Stimulated activated CD4-positive, alpha-beta T cell treated with anti-CD3 and anti-CD28 coated beads, Interleukin-12 subunit alpha, Interleukin-12 subunit beta, amount 100 ng/mL, for 4 hours (primary cell): ENCODE data around the gene KIF25.
"Not testable (repeated sequence)": the region's sequence is repeated elsewhere in the genome, so short reads cannot be mapped to it uniquely, and the experiment has no call there.

Source experiments
- DNase-seq: peaks from one replicate; pipeline ENCODE4 v3.0.0-alpha.2; 2020

KIF25 gene

GRCh38 chr6:167996424-167997199 is 859 bp upstream of the KIF25 start:
- no peak for DNase-seq

- DNase-seq: no peak
Measured at GRCh38 chr6:167998215-167998614, 744 bp downstream of the KIF25 start.

DNA sequence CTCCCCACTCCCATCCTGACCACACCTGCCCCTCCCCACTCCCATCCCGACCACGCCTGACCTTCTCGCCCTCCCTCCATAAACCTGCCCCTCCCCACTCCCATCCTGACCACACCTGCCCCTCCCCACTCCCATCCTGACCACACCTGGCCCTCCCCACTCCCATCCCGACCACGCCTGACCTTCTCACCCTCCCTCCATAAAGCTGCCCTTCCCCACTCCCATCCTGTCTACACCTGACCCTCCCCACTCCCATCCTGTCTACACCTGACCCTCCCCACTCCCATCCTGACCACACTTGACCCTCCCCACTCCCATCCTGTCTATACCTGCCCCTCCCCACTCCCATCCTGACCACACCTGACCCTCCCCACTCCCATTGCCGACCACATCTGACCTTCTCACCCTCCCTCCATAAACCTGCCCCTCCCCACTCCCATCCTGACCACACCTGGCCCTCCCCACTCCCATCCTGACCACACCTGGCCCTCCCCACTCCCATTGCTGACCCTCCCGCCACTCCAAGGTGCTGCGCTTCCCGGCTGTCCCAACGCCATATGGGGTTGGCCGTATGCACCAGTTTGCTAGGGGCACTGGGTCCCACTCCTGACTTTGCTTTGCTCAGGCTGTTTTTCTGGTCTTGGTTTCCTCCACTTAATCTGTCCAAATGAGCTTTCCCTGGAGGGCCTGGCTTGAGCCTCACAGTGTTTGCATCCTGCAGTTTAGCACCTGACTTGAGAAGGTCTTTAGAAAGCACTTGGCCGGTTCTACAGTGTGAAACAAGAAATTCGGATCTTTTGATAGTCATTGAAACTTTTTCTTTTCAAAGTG is 2.9 kb downstream of the KIF25 start:
- no peak for DNase-seq

DNA sequence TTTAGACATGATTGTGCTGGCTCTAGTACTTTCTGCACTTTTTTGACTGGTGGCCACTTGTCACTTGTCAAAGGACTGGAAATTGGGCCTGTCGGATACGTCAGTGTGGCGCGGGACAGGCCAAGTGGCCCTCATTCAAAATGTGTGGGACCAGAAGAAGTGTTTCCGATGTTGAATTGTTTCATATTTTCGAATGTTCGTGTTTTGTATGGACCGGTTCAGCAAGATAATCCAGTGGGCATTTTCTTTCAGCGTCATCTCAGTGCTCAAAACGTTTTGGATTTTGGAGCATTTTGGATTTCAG is 3.5 kb downstream of the KIF25 start:
- no peak for DNase-seq

GRCh38 chr6:168001514-168001913 is 4.0 kb downstream of the KIF25 start:
- not testable (repeated sequence) for DNase-seq

DNA sequence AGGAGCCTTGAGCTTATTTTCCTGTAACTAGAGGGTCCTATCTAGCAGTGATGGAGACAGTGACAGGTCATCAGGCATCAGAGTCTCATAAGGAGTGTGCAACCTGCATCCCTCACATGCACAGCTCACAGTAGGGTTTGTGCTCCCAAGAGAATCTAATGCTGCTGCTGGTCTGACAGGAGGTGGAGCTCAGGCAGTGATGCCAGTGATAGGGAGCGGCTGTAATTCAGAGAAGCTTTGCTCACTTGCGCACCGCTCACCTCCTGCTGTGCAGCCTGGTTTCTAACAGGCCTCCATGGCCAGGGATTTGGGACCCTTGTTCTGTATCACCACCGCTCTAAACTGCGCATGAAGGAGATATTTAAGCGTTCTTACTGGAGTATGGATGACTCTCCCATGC is 5.3 kb downstream of the KIF25 start:
- DNase-seq: no peak

GRCh38 chr6:168004023-168004422 is 6.6 kb downstream of the KIF25 start:
- DNase-seq: no peak

DNA sequence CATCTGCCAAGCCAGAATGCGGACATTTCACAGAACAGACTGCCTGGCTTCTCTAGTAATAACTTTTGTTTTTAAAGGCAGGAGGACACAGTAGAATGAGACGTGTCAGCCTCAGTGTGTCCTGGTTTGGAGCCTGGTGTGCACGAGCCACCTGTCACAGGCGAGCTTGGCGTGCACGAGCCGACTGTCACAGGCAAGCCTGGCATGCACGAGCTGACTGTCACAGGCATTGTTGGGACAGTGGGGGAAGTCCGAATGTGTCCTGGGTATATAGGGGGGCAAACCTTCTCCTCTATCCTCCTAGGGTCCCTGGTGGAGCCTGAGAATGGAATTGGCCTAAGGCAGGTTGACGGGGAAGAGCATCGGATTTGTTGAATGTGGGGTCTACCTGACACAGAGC is 7.5 kb downstream of the KIF25 start:
- no peak for DNase-seq

GRCh38 chr6:168005796-168006195 is 8.3 kb downstream of the KIF25 start:
- DNase-seq: no peak

DNA sequence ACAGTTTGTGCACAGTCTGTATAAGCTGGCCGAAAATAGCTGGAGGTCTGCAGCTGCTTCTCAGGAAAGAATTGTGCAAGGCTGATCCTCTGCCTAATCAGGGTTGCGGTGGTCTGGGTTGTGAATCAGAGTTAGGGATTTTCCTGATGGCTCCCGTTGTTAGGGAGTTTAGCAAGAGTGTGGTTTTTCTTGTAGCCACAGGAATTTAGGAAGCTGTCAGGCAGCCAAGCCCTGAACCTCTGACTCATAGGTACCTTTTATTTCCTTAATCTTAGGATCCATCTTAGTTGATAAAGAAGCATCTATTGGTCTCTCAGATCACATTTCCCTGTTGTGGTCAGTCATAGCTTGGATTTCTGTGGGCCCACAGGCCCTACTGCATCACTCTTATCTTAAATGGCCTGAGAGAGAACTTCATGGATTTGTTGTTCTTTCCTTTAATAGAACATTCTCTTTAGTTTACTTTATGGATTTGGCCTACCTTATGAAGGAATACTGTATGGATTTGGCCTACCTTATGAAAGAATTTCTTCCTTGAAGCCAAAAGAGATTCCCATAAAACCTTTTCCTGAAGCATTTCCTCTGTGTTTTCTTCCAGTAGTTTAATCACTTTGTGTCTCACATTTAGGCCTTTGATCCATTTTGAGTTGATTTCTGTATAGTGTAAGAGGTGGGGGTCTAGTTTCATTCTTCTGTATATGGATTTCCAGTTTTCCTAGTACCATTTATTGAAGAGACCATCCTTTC is 10.3 kb downstream of the KIF25 start:
- DNase-seq: no peak

DNA sequence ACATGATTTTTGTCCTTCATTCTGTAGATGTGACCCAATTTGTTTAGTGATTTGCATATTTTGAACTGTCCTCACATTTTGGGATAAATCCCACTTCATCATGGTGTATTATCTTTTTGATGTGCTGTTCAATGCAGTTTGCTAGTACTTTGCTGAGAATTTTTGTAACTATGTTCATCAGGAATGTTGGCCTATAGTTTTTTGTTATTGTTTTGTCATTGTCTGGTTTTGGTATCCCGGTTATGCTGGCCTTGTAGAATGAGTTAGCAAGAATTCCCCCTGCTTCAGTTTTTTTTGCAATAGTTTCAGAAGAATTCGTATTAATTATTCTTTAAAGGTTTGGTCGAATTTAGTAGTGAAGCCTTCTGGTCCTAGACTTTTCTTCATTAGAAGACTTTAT is 11.9 kb downstream of the KIF25 start:
- DNase-seq: no peak

DNA sequence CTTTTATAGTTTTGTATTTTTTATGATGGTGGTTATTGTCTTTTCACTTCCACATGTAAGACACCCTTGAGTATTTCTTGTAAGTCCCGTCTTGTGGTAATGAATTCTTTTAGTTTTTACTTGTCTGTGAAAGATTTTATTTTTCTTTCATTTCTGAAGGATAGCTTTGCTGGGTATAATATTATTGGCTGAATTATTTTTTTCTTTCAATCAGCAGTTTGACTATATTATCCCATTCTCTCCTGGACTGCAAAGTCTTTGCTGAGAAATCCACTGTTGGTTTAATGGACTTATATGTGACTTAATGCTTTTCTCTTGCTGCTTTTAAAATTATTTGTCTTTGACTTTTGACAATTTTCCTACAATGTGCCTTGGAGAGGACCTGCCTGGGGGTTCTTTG is 13.8 kb downstream of the KIF25 start:
- no peak for DNase-seq

DNA sequence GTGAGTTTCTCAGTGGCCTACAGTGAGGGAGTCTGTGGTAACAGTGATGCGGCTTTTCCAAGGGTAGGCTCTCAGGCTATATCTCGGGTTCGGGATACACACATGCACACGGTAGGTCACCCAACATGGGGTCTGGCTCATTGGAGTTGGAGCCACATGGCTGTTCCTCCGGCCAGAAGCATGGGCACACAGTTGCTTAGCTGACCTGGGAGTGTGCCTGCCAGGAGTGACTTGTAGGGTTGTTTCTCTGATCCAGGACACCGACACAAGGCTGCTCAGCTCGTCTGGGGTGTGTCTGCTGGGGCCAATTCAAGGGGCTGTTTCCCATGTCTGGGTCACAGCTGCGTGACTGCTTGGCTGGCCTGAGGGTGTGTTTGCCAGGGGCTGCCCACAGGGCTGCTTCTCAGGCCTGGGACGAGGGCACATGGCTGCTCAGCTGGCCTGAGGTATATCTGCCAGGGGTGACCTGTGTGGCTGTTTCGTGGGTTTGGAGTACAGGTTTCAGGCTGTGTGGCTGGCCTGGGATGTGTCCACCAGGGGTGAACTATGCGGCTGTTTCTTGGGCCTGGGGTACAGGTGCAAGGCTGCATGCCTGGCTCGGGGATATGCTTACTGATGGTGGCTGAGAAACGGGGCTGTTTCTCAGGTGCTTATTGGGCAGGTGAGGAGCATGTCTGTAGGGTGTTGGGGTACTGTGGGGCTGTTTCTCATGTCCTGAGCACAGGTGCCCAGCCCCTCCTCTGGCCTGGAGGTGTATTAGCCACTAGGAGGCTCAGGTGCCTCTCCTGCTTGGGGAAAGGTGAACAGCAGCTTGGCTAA is 15.2 kb downstream of the KIF25 start:
- DNase-seq: no peak

- DNase-seq: no peak
Measured at GRCh38 chr6:168013250-168013915, 15.9 kb downstream of the KIF25 start.

DNA sequence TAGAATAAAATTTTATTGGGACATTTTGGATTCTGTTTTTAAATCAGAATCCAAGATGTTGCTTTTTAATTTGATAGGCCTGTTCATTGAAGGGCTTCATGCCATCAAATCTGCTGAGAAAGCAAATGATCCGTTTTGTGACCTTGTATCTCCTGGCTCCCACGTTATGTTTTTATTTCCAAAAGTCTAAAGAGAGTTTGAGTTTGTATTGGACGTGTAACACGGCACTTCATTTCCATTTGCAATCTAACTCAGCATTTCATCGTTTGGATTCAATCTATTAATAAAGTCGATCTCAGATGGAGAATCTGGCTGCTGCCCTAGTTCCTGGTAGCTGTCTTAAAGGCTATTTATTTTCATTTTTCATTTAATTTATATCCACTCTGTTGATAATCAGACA is 17.0 kb downstream of the KIF25 start:
- no peak for DNase-seq

DNA sequence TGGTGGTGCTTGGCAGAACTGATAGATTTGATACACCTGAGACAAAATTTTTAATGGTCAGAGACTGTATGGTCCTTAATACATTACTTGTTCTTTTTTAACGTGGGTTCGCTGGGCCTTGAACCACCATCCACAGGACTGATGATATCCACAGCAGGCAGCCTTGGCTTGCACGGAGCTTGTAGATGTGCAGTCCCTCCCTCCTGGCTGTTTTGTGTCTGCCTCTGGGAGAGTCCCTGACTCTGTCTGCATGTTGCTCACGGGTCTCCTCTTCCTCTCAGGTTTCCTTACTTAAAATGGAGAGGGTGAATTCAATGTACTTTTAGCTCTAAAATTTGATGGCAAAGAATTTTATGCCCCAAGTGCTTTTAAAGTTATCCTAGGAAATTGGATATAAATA is 17.5 kb downstream of the KIF25 start:
- DNase-seq: no peak

- DNase-seq: no peak
Measured at GRCh38 chr6:168015482-168016175, 18.2 kb downstream of the KIF25 start.

- DNase-seq: no peak
Measured at GRCh38 chr6:168016176-168016620, 18.7 kb downstream of the KIF25 start.

DNA sequence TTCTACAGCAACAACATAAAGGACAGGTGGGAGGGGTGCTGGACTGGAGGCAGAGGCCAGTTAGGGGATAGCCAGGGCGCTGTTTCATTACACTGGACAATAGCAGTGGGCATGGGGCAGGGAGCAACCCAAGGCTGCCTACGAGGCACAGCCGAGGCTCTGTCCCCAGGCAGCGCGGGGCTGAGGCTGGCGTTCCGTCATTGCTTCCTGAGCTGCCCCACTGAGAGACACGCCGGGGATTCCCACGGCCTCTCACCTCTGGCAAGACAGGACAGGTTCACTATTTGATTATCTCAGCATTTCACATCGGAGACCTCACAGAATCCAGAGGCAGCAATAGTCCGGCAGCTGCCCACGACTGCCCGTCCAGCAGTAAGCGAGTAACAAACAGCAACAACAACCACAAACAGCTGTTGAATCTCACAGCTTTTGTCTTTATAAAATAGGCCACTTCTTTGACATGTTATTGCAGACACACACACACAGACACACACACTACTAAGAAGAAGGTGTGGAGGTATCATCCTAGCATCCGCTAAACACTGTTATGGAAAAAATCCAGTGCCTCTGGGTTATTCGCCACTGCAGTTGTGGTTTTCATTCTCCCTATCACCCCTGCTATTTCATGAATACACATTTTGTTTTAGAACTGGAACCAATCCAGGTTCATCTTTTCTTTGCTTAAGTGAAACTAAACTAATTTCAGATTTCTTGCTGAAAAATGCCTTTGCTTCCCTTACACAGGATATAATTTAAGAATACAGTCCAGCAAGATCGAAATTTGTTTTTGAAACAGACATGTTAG is 19.5 kb downstream of the KIF25 start:
- no peak for DNase-seq

GRCh38 chr6:168017629-168018028 is 20.2 kb downstream of the KIF25 start:
- DNase-seq: no peak

GRCh38 chr6:168018664-168019063 is 21.2 kb downstream of the KIF25 start:
- DNase-seq: no peak
